Natural killer cell (primary cell): ENCODE measurements around the gene SLC16A1. TPM values are rescaled to one million over a fixed set of nuclear protein-coding genes. Genes with fewer than 3 reads are reported as not detected.
"Not testable (repeated sequence)": the region's sequence is repeated elsewhere in the genome, so short reads cannot be mapped to it uniquely, and the experiment has no call there.

Experiments used
- ATAC-seq, 3 donors: fragments of 150-1000 bp in 2 of 3; fragments of 200-7000 bp in 1 of 3; cut with Tn5 transposase; 1 replicate in 1 of 3; 2 replicates in 2 of 3; pipeline ENCODE4 v1.10.0; 2021; ENCODE audit warnings: mild to moderate bottlenecking in 2 of 3, moderate library complexity in 2 of 3
- DNase-seq, 2 donors: peaks; one replicate each; pipeline versions ENCODE4 v3.0.0 to v3.0.0-alpha.2; 2013 to 2021; ENCODE audit warnings: mixed read lengths in 1 of 2
- H3K27ac ChIP-seq: one replicate; pipeline ENCODE4 v1.5.1; 2013; ENCODE audit warnings: mild to moderate bottlenecking, low read length
- H3K27me3 ChIP-seq: one replicate; pipeline ENCODE4 v1.6.1; 2013; ENCODE audit warnings: low read length; ENCODE audit not compliant: control insufficient read depth, insufficient read depth
- H3K36me3 ChIP-seq: one replicate; pipeline ENCODE4 v1.6.1; 2013; ENCODE audit warnings: low read length; ENCODE audit not compliant: control insufficient read depth, insufficient read depth
- H3K4me1 ChIP-seq: one replicate; pipeline ENCODE4 v1.6.1; 2013; ENCODE audit warnings: low read length; ENCODE audit not compliant: control insufficient read depth, insufficient read depth
- H3K4me3 ChIP-seq: one replicate; pipeline ENCODE4 v1.5.1; 2013; ENCODE audit warnings: low read length
- H3K9me3 ChIP-seq: one replicate; pipeline ENCODE4 v1.6.1; 2013; ENCODE audit warnings: low read length; ENCODE audit not compliant: control insufficient read depth, insufficient read depth
- H3K27ac Mint-ChIP-seq, 2 donors: one replicate each; pipeline ENCODE4 v1.8.0; 2022; ENCODE audit warnings: mild to moderate bottlenecking in 2 of 2, mixed read lengths in 2 of 2, moderate library complexity in 1 of 2
- H3K27me3 Mint-ChIP-seq, 2 donors: one replicate each; pipeline ENCODE4 v1.8.0; 2022; ENCODE audit warnings: low read depth in 2 of 2, mixed read lengths in 2 of 2
- H3K36me3 Mint-ChIP-seq: one replicate; pipeline ENCODE4 v1.8.0; 2022; ENCODE audit warnings: mixed read lengths
- H3K4me1 Mint-ChIP-seq, 2 donors: one replicate each; pipeline ENCODE4 v1.8.0; 2022; ENCODE audit warnings: mixed read lengths in 2 of 2
- H3K4me3 Mint-ChIP-seq: one replicate; pipeline ENCODE4 v1.8.0; 2022; ENCODE audit warnings: mild to moderate bottlenecking, moderate library complexity, mixed read lengths
- H3K9me3 Mint-ChIP-seq, 2 donors: one replicate each; pipeline ENCODE4 v1.8.0; 2022; ENCODE audit warnings: mixed read lengths in 2 of 2
- CTCF ChIP-seq: fragments of 200-600 bp; IDR thresholded peaks from one replicate; pipeline ENCODE4 v1.8.0; 2022; ENCODE audit warnings: antibody characterized with exemption
- WGBS: methylation state at CpG from one replicate; pipeline ENCODE4 v1.1.7; 2013; ENCODE audit warnings: missing lambda C conversion rate; ENCODE audit not compliant: insufficient coverage; 5-methylcytosine and 5-hydroxymethylcytosine counted together
- intact Hi-C: fragments of 100-400 bp; cut with micrococcal nuclease; formaldehyde crosslinking; loops from one replicate; pipeline ENCODE4 v1.14.2; 2022
- total RNA-seq, 4 donors: library from RNA; stranded (reverse); fragments of 120-200 nt in 1 of 4; gene quantifications; one replicate each; pipeline versions ENCODE4 v1.2.3 to v1.2.4, GENCODE V29; 2013 to 2022

Gene SLC16A1
- total RNA-seq, 3 donors from 2014 or later (not counting 1 experiment from before 2014, with no cell fraction given) = 8.7 to 18.5 (median 14.0) TPM

- no peaks in the 10 kb centered on the region for H3K9me3 ChIP-seq
- Mint-ChIP-seq H3K27ac (no peak overlapping the region), H3K27me3 (peaks cover 0 to 4% of the 10 kb centered on the region in 2 donors), H3K4me1 (no peaks in the 10 kb centered on the region), H3K36me3 (no peaks in the 10 kb centered on the region), H3K4me3 (no peak overlapping the region), H3K9me3 (no peaks in the 10 kb centered on the region)
- H3K27me3 ChIP-seq = no peaks in the 10 kb centered on the region
- H3K4me3 ChIP-seq = no peak overlapping the region
- no peak for TF ChIP-seq CTCF
- 70% methylated on average over 2 of the region's 2 CpGs for WGBS
- DNase-seq = no peak
- no peak overlapping the region for H3K27ac ChIP-seq
- no peaks in the 10 kb centered on the region for H3K36me3 ChIP-seq
- intact Hi-C loops = no loop called here
- no peaks in the 10 kb centered on the region for H3K4me1 ChIP-seq
- ATAC-seq = no peak
These were observed 67.4 kb downstream of the SLC16A1 start for GRCh38 chr1:112888630-112889029.

GRCh38 chr1:112887599-112888283 lies 68.3 kb downstream of the SLC16A1 start:
- no peak for DNase-seq
- Histone ChIP-seq H3K4me1 (peaks cover 1% of the 10 kb centered on the region), H3K36me3 (no peaks in the 10 kb centered on the region), H3K4me3 (no peak overlapping the region), H3K27ac (no peak overlapping the region), H3K9me3 (no peaks in the 10 kb centered on the region), H3K27me3 (no peaks in the 10 kb centered on the region)
- Mint-ChIP-seq H3K9me3 (no peaks in the 10 kb centered on the region), H3K27me3 (peaks cover 0 to 4% of the 10 kb centered on the region in 2 donors), H3K36me3 (no peaks in the 10 kb centered on the region), H3K4me3 (no peak overlapping the region), H3K27ac (no peak overlapping the region), H3K4me1 (no peaks in the 10 kb centered on the region)
- intact Hi-C loops = no loop called here
- 91% methylated on average over 10 of the region's 10 CpGs for WGBS
- TF ChIP-seq CTCF = no peak
- ATAC-seq = no peak

- not testable (repeated sequence) for H3K4me3 Mint-ChIP-seq, H3K4me1 ChIP-seq, ATAC-seq, H3K27ac ChIP-seq, H3K9me3 ChIP-seq, H3K27me3 Mint-ChIP-seq, H3K27ac Mint-ChIP-seq, H3K36me3 Mint-ChIP-seq, H3K9me3 Mint-ChIP-seq, H3K27me3 ChIP-seq, H3K36me3 ChIP-seq, DNase-seq, H3K4me3 ChIP-seq
- intact Hi-C loops = loop anchor here (5.0 kb wide), 2 partner anchors 72 to 792 kb away; partner anchors contain the start of gene SLC16A1
- H3K4me1 Mint-ChIP-seq = peaks cover 0 to 10% of the 10 kb centered on the region in 2 donors
- 87% methylated on average over 5 of the region's 5 CpGs for WGBS
These were observed 71.0 kb downstream of the SLC16A1 start for GRCh38 chr1:112884996-112885395.

- Mint-ChIP-seq H3K4me3 (no peak overlapping the region), H3K9me3 (no peaks in the 10 kb centered on the region), H3K27ac (no peak overlapping the region), H3K4me1 (peaks cover 0 to 10% of the 10 kb centered on the region in 2 donors), H3K27me3 (peaks cover 0 to 12% of the 10 kb centered on the region in 2 donors), H3K36me3 (no peaks in the 10 kb centered on the region)
- ATAC-seq (no peak), DNase-seq (no peak)
- 61% methylated on average over 4 of the region's 4 CpGs for WGBS
- no peak for TF ChIP-seq CTCF
- H3K4me1 ChIP-seq = peaks cover 5% of the 10 kb centered on the region
- intact Hi-C loops = loop anchor here (5.0 kb wide), 2 partner anchors 75 to 795 kb away; partner anchors contain the start of gene SLC16A1
- H3K4me3 ChIP-seq = no peak overlapping the region
- H3K27ac ChIP-seq = no peak overlapping the region
- H3K36me3 ChIP-seq = no peaks in the 10 kb centered on the region
- no peaks in the 10 kb centered on the region for H3K9me3 ChIP-seq
- H3K27me3 ChIP-seq = no peaks in the 10 kb centered on the region
These were observed 73.7 kb downstream of the SLC16A1 start for GRCh38 chr1:112882271-112882744.
